Stimulated activated CD4-positive, alpha-beta T cell treated with anti-CD3 and anti-CD28 coated beads, Interleukin-1b, Interleukin-23, amount 100 ng/mL, for 24 hours (primary cell): ENCODE results near the gene KRT12.

Experiments
- DNase-seq, 4 experiments: peaks; one replicate each; pipeline ENCODE4 v3.0.0-alpha.2; 2020; ENCODE audit warnings: low read depth in 4 of 4, low spot score in 1 of 4

Gene KRT12

DNA sequence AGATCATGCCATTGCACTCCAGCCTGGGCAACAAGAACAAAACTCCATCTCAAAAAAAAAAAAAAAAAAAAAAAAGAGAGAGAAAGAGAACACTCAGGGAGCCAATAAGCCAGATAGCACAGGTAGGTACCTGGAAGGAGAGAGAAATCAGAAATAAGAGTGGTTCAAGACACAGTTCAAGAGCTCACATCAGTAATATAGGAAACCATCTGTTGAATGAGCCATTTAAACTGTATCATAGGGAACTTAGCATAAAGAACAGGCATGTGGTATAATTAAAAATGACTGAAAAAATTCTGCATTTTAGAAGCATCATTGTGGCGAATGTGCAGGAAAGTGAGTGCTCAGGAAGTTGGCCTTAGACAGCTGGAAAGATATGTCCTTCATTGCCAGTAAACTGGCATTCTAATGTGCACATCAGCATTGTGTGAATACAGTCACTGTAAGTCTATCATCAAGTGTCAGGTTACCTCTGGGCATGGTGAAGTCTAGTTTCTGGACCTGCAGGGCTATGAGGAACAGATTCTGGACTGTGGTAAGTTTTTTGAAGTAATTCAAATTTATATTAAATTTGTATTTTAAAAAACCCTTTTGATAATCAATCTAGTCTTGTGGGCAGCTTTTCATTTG, 20.4 kb downstream of the KRT12 start:
- no peak for DNase-seq

DNA sequence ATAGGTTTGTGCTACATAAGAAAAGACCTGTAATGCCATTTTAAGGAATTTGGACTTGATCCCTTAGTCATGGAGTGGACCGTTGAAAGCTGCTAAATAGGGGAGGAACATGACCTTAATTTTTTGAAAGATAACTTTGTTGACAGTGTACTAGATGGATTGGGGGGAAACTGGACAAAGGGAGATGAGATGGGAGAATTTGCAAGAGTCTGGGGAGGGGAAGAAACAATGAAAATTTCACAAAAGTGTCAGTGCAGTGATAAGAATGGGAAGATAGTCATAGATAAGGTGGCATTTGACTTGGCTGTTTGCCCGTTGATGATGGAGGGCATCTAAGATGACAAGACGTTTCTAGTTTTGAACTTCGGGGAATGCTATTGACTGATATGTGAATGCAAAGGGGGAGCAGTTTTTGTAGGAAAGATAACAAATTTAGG, 22.3 kb downstream of the KRT12 start:
- DNase-seq: no peak

DNA sequence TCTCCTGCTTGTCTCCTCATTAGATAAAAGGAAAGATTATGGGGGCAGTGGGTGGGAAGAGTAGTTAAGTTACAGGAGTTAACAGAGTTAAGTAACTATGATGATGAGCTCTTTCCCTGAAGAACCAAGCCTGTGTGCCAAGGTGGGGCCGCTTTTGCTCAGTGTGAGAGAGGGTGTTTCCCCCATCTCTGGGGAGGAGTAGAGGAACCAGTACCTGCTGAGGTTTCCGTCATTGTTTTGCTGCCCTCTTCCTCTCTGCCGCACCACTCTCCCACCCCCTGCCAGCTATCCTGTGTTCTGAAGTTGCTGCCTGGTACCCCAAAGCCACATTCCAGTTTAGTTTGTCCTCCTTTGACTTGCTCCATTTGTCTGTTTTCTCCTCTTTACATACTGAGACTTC, 23.8 kb downstream of the KRT12 start:
- DNase-seq: no peak

DNA sequence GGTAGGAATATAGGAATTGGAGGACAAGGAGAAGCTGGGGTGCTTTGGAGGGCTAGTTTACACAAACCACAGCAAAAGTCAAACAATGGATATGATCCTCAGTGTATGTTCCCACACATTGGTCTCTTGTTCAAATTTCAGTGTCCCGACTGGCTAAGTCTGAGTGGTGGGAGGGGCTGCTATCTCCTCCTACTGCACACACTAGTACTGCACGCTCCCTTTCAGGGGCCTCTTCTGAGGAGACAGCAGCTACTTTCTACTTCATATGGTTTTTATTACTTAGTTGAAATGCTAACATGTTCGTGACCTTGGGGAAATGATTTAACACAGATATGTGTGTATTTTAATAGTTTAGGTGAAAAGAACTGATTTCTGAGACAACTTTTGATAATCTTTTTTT, 25.8 kb downstream of the KRT12 start:
- DNase-seq: no peak

DNA sequence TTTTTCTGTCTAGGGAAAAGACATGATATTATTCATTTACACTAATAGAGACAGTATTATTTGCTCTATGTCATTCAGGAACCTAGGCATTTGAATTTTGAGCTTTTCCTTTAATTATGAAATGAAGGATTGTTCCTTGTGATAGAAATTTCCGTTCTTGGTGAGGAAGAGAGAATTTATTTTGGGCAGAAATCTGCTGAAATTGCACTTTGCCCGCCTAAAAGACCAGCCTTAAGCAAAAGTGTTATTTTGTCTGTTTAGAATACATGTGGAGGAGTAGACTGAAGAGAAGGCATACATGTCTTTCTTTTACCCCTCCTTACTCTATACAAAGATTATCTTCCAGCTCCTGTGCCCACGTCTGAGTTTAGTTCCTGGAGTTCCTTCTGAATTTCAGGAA, 27.8 kb downstream of the KRT12 start:
- no peak for DNase-seq

DNA sequence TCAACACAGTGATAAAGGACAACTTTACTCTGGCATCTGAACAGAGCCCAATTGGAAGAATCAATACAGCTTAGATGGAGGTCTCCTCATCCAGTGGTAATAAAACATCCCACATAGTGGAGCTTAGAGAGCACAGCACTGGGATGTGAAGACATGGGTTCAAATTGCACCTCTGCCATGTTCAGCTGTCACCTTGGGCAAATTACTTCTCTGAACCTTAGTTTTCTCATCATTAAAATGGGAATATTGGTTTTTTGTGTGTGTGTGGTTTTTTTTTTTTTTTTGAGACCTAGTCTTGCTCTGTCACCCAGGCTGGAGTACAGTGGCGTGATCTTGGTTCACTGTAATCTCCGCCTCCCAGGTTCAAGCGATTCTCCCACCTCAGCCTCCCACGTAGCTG, 31.0 kb downstream of the KRT12 start:
- no peak for DNase-seq

DNA sequence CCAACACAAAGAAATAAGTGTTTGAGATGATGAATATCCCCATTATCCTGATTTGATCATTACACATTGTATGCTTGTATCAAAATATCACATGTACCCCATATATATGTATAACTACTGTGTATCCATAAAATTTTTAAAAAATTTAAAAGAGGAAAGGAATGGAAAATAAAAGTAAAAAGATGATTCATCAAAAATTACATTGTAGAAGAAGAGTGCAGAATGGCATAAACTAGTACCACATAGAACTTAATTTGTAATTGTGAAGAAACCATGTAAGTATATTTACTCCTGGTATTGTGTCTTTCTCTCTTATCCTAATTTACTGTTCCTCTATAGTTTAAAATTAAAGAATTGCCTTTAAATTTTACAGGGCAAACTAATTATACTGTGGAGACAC, 33.1 kb downstream of the KRT12 start:
- DNase-seq: no peak

DNA sequence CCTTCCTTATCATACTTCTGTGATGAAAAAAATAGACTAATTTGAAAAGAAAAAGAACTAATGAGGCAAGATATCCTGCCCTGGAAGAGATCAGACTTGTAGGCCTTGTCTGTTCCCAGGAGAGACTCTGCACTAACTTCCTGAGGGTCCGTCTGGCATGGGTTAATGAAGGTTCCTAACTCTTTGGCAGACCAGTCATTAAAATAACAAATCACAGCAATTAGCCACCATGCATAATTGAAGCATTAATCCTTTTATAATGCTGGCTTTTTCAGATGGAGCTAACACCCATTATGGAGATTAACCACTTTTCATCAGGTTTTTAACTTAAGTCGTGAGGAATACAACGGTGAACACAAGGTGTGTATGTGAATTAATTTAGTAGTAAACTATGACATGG, 34.2 kb downstream of the KRT12 start:
- no peak for DNase-seq

DNA sequence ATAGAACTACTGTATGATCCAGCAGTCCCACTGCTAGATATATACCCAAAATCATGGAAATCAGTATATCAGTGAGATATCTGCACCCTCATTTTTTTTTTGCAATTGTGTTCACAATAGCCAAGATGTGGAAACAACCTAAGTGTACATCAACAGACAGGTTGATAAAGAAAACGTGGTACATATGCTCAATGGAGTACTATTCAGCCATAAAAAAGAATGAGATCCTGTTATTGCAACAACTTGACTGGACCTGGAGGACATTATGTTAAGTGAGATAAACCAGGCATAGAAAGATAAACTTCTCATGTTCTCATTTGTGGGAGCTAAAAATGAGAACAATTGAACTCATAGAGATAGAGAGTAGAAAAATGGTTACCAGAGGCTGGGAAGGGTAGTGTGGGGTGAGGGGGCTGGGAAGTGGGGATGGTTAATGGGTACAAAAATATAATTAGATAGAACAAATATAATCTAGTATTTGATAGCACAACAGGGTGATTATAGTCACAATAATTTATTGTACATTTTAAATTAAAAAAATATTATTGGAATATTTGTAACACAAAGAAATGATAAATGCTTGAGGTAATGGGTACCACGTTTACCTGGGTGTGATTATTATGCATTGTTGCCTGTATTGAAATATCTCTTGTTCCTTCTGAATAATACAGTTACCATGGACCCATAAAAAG, 36.8 kb downstream of the KRT12 start:
- DNase-seq: no peak

DNA sequence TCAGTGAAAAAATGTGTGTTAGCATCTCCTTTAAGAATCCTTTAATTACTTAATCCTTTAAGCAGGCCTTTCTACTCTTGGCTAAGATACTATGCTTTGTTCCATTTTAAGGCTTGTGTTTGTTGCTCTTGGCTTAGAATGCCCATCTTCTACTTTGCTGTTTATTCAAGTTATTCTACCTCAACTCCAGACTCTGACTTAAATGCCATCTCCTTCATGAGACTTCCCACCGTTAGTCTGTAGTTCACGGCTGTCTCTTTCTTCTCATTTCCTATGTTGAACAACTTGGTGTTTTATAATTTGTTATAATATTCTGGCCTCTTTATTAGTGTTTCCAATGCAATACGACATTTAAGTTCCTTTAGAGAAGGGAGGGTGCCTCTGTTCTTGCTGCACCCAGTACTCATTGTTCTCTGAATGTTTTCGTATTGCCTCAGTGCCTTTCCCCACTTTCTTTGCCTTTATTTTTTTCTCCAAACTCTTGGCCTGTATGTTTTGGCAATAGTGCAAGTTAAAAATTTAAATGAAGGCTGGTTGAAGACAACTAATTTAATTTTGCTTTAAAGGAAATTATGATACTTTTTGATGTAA, 38.5 kb downstream of the KRT12 start:
- DNase-seq: no peak

DNA sequence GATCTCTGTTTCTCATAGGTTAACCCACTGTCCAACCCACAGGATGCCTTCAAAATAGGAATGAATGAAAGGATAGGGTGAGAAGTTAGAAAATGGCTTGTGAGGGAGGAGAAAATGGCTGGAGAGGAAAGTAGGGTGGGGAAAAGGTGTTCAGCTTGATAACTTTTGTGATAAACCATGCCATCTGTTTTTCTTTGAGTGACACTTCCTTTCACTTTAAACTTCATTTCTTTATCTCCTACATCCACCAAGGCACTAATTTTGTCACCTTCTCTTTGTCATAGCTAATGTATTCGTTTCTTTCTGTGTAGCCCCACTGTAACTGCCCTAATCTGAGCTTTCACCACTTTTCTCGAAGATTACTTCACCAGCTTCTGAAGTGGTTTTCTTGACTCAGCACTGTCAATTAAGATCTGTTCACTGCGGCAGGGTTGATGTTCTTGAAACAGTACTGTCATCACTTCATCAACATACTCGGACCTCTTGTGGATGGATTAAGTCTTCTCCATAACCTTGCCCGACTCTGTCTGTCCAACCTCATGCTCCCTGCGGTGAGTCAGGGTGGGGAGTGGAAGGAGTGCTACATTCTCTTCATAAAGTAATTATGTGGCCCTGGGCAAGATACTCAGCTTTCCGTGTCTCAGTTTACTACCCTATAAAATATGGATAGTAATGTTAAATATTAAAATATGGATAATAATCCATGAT, 39.1 kb downstream of the KRT12 start:
- no peak for DNase-seq

DNA sequence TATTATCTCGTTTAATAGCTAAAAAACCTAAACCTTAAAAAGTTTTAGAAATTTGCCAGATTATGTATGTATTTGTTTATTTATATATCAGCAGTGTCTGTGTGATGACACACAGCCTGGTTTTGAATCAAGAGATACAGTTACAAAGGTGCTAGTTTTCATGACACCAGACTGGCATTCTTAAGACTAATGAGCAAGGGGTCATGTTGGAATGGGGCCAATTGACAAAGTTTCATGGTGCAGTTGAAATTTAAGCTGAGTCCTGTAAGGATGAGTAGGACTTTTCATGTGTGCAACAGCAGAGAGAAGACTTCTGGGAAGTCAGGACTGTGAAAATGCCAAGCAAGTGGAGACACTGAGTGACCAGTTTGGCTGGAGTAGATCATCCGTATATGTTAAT, 41.4 kb downstream of the KRT12 start:
- no peak for DNase-seq

DNA sequence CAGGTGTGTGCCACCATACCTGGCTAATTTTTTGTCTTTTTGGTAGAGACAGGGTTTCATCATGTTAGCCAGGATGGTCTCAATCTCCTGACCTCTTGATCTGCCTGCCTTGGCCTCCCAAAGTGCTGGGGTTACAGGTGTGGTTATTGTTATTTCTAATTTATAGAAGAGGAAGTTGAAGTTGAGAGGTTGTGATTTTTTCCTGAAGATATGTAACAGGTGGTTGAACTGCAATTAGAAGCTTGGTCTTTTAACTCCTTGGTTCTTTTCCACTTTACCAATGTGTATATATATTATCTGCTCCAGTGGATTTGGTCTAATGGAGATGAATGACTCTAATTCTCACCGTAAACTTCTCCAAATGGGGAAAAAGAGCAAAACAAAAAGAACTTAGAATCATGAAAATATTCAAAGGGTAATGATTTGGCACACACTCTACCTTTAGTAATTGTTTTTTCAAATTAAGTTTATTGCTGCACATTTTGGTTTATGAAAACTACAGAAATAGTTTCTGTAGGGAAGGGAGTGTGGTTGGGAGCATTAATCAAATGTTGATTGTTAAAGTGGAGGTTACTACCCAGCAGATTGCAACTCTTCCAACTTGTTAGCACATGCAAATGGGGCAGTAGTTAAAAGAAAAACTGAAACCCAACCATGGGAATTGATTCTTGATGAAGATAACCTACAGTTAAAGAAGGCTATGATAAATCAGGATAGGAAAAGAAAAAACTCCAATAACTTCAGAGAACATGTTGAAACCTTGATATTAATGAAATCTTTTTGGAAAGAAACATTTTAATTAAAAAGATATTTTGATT, 42.8 kb downstream of the KRT12 start:
- no peak for DNase-seq

DNA sequence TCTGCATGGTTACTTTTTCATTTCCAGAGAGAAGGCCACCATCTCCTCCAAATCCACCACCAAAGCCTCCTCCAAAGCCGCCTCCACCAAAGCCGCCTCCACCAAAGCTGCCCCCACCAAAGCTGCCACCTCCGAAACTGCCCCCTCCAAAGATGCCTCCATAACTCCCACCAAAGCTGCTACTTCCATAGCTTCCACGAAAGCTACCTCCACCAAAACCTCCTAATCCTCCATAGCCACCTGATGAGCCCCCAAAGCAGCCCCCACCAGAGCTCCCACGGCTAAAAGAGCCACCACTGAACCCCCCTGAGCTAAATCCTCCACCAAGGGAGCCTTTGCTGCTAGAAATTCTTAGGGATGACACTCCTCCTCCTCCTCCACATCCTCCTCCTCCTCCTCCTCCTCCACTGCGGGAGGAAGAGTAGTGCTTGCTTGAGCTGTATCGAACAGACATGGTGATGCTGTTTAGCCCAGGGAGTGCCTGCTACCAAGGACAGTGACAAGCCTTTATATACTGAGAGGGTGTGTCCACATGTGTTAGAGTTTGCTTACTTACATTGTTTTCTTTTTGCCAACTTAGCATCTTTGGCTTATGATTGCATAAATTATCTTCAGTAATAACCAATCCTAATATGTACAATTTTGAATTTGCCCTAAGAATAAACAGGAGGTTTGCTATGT, 44.8 kb downstream of the KRT12 start, which contains the start of gene KRT10:
Gene KRT10 (minus strand): TSS at position 483 of the 681 bp plus-strand sequence. CDS start 29 bp downstream, at position 454.
- DNase-seq: no peak

DNA sequence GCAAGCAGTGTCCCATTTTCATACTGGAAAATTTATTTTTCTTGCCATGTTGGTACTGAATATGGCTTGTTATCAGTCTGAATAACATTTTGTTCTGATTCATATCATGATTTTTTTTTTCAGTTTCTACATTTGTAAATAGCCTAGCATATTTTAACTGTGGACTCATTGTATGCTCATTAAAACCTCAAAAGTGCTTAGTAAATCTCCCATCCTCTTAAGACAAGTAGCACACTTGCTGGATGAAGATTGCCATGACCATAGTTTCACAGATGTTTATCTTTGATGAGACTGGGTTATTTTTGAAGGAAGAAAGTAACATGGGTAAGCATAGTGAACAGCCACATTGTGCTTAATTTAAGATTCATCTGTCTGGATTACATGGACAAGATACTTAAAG, 45.5 kb downstream of the KRT12 start:
- no peak for DNase-seq

DNA sequence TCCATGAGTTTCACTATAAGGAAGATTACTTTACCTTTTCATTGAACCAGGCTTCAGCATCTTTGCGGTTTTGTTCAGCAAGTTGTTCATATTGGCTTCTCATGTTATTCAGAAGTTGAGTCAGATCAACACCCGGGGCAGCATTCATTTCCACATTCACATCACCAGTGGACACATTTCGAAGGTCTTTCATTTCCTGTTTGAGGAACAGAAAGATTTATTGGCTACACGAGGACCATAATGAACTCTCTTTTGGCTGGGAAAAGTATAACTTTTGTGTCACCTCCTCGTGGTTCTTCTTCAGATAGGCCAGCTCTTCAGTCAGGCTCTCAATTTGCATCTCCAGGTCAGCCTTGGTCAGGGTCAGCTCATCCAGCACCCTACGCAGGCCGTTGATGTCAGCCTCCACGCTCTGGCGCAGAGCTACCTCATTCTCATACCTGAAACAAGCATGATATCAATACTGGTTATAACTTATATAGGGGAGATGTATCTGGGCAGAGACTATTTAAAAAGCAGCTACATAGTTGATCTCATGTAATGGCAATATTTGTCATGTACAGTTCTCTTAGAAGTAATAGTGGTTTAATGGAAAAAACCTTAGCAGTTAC, 46.7 kb downstream of the KRT12 start:
- DNase-seq: no peak

DNA sequence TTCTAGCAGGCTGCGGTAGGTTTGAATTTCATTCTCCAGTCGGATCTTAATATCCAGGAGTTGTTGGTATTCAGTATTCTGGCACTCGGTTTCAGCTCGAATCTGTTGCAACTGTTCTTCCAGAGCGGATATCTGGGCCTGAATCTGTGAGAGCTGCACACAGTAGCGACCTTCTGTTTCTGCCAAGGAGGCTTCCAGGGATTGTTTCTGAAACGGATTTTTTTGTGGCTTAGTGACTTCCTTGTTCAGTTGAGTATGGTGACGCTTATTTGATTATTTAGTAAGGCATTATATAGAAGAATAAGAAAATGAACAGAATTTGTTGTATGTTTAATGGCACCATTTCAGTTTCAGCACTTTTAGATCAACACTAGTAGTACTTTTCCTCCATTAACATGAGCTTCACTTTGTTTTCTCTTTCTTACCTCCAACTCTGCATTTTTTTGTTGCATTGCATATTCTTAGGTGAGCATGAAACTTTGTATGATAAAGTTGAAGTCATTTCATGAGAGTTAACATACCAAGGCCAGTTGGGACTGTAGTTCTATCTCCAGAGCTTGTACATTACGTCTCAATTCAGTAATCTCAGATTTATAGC, 47.4 kb downstream of the KRT12 start:
- no peak for DNase-seq

DNA sequence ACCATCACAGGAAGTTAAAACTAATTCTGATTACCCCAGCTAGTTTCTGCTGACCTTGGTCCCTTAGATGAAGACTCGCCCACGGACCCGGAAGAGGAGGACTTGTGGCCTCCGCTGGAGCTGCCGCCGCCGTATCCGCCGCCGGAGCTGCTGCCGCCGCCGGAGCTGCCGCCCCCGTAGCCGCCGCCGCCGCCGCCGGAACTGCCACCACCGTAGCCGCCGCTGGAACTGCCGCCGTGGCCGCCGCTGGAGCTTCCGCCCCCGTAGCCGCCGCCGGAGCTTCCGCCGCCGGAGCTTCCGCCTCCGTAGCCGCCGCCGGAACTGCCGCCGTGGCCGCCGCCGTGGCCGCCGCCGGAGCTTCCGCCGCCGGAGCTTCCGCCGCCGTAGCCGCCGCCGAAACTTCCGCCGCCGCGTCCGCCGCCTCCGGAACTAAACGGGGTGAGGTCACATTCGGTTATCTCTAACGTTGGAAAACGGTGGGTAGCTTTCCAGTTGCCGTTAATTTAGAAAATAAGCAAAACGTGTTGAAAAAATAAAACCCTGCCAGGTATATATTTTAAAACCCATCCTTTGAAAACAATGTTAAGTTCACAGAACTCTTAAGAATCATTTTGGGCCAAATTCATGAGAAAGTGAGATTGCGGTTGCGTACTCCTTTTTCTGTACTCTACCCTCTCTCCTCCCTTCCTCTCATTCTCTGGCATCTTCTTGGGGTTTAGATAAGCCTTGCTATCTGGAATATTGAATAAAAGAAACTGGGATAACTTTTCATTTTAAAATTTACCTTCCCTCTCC, 48.1 kb downstream of the KRT12 start:
- peak; percentile 60 to 77 (median 74) for DNase-seq

DNA sequence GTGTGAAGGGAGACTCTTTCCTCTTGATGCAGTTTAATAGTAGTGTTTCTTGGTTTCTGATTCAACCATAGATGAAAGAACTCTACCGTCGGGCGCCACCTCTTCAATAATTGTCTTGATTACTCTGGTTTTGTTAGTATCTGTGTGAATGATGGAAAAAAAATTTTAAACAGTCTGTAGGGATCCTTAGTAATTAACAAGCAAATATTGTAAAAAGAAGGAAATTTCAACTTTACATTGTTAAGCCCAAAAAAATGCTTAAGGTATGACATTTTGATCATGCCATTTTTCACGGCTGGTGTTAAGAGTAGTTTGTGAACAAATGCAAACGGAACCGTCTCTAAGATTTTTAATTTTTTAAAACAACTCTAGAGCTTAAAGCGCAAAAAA, 48.7 kb downstream of the KRT12 start:
- DNase-seq: no peak
